SK-N-SH (cell line): ENCODE data around the gene KDM4C. TPM values are rescaled to one million over a fixed set of nuclear protein-coding genes. Genes with fewer than 3 reads are reported as not detected.

Source experiments
- CTCF ChIA-PET: fragments of 300-600, 350-600 bp; formaldehyde crosslinking; extraction: SDS; loops from one replicate; lab custom pipeline; 2021; lab: Yijun Ruan, JAX
- POLR2A ChIA-PET: fragments of 350-600 bp; sonication (Branson Sonifier 250); formaldehyde crosslinking; extraction: SDS; loops from one replicate; lab custom pipeline; 2020; ENCODE audit warnings: antibody characterized with exemption, inconsistent platforms; lab: Yijun Ruan, JAX
- DNase-seq: peaks from one replicate; pipeline ENCODE4 v3.0.0; 2012
- H2AFZ ChIP-seq: fragments of 200-600 bp; sonication (generic); 2 replicates; pipeline ENCODE4 v1.8.1; 2016; ENCODE audit warnings: antibody characterized with exemption, mild to moderate bottlenecking, low read depth
- H3F3A ChIP-seq: fragments of 200-600 bp; sonication (generic); replicated peaks from 2 replicates; pipeline ENCODE3; 2016; ENCODE audit warnings: antibody characterized with exemption, mild to moderate bottlenecking; ENCODE audit not compliant: insufficient read depth
- H3K27ac ChIP-seq, 2 experiments: fragments of 200-500 bp in 1 of 2; fragments of 200-600 bp in 1 of 2; sonication (Bioruptor generic) in 1 of 2; sonication (generic), shearing (Covaris generic) in 1 of 2; 2 replicates each; pipeline versions ENCODE4 v1.5.1 to v1.6.1; 2014 to 2016; ENCODE audit warnings: low read depth in 2 of 2, inconsistent platforms in 1 of 2, low read length in 1 of 2, mild to moderate bottlenecking in 1 of 2, mixed read lengths in 1 of 2
- H3K27me3 ChIP-seq: fragments of 200-600 bp; sonication (generic), shearing (Covaris generic); 2 replicates; pipeline ENCODE4 v1.6.1; 2016; ENCODE audit warnings: mixed run types; ENCODE audit not compliant: insufficient read depth
- H3K36me3 ChIP-seq, 2 experiments: fragments of 200-500 bp in 1 of 2; fragments of 200-600 bp in 1 of 2; sonication (Bioruptor generic) in 1 of 2; sonication (generic) in 1 of 2; replicated peaks in 1 of 2; 2 replicates each; pipeline versions ENCODE3 to v1.5.1; 2014 to 2016; ENCODE audit warnings: low read length in 1 of 2, mild to moderate bottlenecking in 1 of 2; ENCODE audit not compliant: insufficient read depth in 2 of 2, control insufficient read depth in 1 of 2
- H3K4me1 ChIP-seq, 2 experiments: fragments of 200-500 bp in 1 of 2; fragments of 200-600 bp in 1 of 2; sonication (Bioruptor generic) in 1 of 2; sonication (generic), shearing (Covaris generic) in 1 of 2; 2 replicates each; pipeline versions ENCODE4 v1.5.1 to v1.6.1; 2014 to 2016; ENCODE audit warnings: low read depth in 1 of 2, low read length in 1 of 2, mixed run types in 1 of 2; ENCODE audit not compliant: insufficient read depth in 2 of 2, control insufficient read depth in 1 of 2
- H3K4me2 ChIP-seq: fragments of 200-600 bp; sonication (generic), shearing (Covaris generic); 2 replicates; pipeline ENCODE4 v1.6.1; 2017; ENCODE audit warnings: mixed run types
- H3K4me3 ChIP-seq, 2 experiments: fragments of 200-500 bp in 1 of 2; fragments of 200-600 bp in 1 of 2; sonication (Bioruptor generic) in 1 of 2; sonication (generic), shearing (Covaris generic) in 1 of 2; 2 replicates each; pipeline versions ENCODE4 v1.5.1 to v1.8.1; 2014 to 2016; ENCODE audit warnings: low read depth in 2 of 2, inconsistent platforms in 1 of 2, low read length in 1 of 2, mild to moderate bottlenecking in 1 of 2, mixed read lengths in 1 of 2, moderate library complexity in 1 of 2
- H3K79me2 ChIP-seq: fragments of 200-600 bp; sonication (generic); 2 replicates; pipeline ENCODE4 v1.8.1; 2017; ENCODE audit warnings: mild to moderate bottlenecking; ENCODE audit not compliant: insufficient read depth
- H3K9ac ChIP-seq: fragments of 200-600 bp; sonication (generic); 2 replicates; pipeline ENCODE4 v1.6.1; 2017; ENCODE audit warnings: mixed run types
- H3K9me2 ChIP-seq: fragments of 200-600 bp; sonication (generic); 2 replicates; pipeline ENCODE4 v1.6.1; 2017; ENCODE audit warnings: mixed run types
- H3K9me3 ChIP-seq: fragments of 200-600 bp; sonication (generic); 2 replicates; pipeline ENCODE4 v1.6.1; 2017; ENCODE audit warnings: mixed run types, mild to moderate bottlenecking, moderate library complexity
- H4K20me1 ChIP-seq: fragments of 200-600 bp; sonication (generic); 2 replicates; pipeline ENCODE4 v1.6.1; 2017; ENCODE audit warnings: mild to moderate bottlenecking, mixed run types; ENCODE audit not compliant: insufficient read depth
- CHD2 ChIP-seq: fragments of 150-350 bp; IDR thresholded peaks from 2 replicates; pipeline ENCODE4 v1.6.1; 2018; ENCODE audit warnings: low read length; ENCODE audit not compliant: partially characterized antibody
- ELF1 ChIP-seq: IDR thresholded peaks from 2 replicates; pipeline ENCODE4 v1.4.0; 2012
- EZH2phosphoT487 ChIP-seq: fragments of 200-600 bp; sonication (generic); IDR thresholded peaks from 2 replicates; pipeline ENCODE4 v1.6.1; 2017; ENCODE audit warnings: low read depth, mixed run types, mild to moderate bottlenecking, antibody characterized with exemption, moderate library complexity, borderline replicate concordance
- FOSL2 ChIP-seq: IDR thresholded peaks from 2 replicates; pipeline ENCODE4 v1.4.0; 2012; ENCODE audit warnings: low read depth, mild to moderate bottlenecking, moderate library complexity, borderline replicate concordance
- GABPA ChIP-seq: IDR thresholded peaks from 2 replicates; pipeline ENCODE4 v1.4.0; 2012; ENCODE audit warnings: low read depth, mild to moderate bottlenecking
- GATA2 ChIP-seq: sonication (generic); formaldehyde crosslinking; IDR thresholded peaks from 2 replicates; pipeline ENCODE4 v1.5.0; 2020; ENCODE audit warnings: mild to moderate bottlenecking, missing genetic modification reagents
- MEF2A ChIP-seq: IDR thresholded peaks from 2 replicates; pipeline ENCODE4 v1.4.0; 2012; ENCODE audit warnings: low read depth, borderline replicate concordance
- RCOR1 ChIP-seq: fragments of 150-350 bp; IDR thresholded peaks from 2 replicates; pipeline ENCODE4 v1.6.1; 2017; ENCODE audit warnings: antibody characterized with exemption, low read length
- RXRA ChIP-seq: IDR thresholded peaks from 2 replicates; pipeline ENCODE4 v1.4.0; 2012; ENCODE audit warnings: low read depth, mild to moderate bottlenecking, borderline replicate concordance
- SMC3 ChIP-seq: IDR thresholded peaks from 2 replicates; pipeline ENCODE4 v1.6.1; 2012; ENCODE audit warnings: low read depth, low read length, improper control_type of control experiment
- TAF1 ChIP-seq: IDR thresholded peaks from 2 replicates; pipeline ENCODE4 v1.6.1; 2012; ENCODE audit warnings: low read depth, mild to moderate bottlenecking, low read length, moderate library complexity, borderline replicate concordance
- TCF12 ChIP-seq: IDR thresholded peaks from 2 replicates; pipeline ENCODE4 v1.4.0; 2012
- YY1 ChIP-seq: IDR thresholded peaks from 2 replicates; pipeline ENCODE4 v1.4.0; 2012; ENCODE audit warnings: low read depth, mild to moderate bottlenecking
- WGBS: methylation state at CpG from one replicate; pipeline ENCODE4 v1.1.6; 2017; ENCODE audit warnings: low lambda C conversion rate; 5-methylcytosine and 5-hydroxymethylcytosine counted together
- polyA plus RNA-seq, 3 experiments: library from polyadenylated mRNA; depleted of rRNA; stranded (reverse); fragments of >200 nt; gene quantifications; 2 replicates each; pipeline ENCODE4 v1.2.3, GENCODE V29; 2012
- TF ChIP-seq, protein P1 (sequence below): fragments of 150-350 bp; IDR thresholded peaks from 2 replicates; pipeline ENCODE4 v1.6.1; 2016; ENCODE audit warnings: mild to moderate bottlenecking, low read depth, low read length
- TF ChIP-seq, protein P2 (sequence below): IDR thresholded peaks from 2 replicates; pipeline ENCODE4 v1.4.0; 2012; ENCODE audit warnings: low read depth, borderline replicate concordance
- TF ChIP-seq, protein P3 (sequence below): fragments of 200-600 bp; sonication (generic); IDR thresholded peaks from 2 replicates; pipeline ENCODE4 v1.6.1; 2017; ENCODE audit warnings: antibody characterized with exemption, mild to moderate bottlenecking, moderate library complexity

Gene KDM4C
- polyA plus RNA-seq, 1 of the 3 experiments (the other 2 are of a cell fraction), result 9.4 TPM

DNA sequence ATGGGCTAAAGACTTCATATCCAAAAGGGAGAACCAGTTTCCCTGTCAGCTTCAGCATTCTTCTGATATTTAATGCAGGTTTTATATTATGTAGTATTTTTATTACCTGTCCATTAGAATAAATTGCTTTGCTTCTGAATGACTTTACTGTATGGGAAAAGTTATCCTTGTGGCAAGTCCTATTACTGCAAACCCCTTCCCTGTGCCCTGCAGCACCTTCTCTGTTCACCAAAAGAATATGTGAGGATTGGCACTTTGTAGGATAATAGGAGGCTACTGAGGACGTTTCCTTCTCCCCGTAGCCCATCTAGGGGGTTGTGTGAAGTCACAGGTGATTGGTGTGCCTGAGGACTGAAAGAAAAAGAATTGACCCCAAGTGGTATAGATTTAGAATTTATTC lies 296.1 kb downstream of the KDM4C start:
- no peak for DNase-seq
- no peak for TF ChIP-seq YY1
- no peak for TF ChIP-seq SMC3
- no peak for TF ChIP-seq EZH2phosphoT487
- TF ChIP-seq RCOR1, result no peak
- no peak for TF ChIP-seq MEF2A
- TF ChIP-seq TCF12, result no peak
- TF ChIP-seq RXRA, result no peak
- TF ChIP-seq, protein P1, sequence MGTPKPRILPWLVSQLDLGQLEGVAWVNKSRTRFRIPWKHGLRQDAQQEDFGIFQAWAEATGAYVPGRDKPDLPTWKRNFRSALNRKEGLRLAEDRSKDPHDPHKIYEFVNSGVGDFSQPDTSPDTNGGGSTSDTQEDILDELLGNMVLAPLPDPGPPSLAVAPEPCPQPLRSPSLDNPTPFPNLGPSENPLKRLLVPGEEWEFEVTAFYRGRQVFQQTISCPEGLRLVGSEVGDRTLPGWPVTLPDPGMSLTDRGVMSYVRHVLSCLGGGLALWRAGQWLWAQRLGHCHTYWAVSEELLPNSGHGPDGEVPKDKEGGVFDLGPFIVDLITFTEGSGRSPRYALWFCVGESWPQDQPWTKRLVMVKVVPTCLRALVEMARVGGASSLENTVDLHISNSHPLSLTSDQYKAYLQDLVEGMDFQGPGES, result no peak
- H2AFZ ChIP-seq, result no peak overlapping the region
- no peak overlapping the region for H3K4me3 ChIP-seq
- no peaks in the 10 kb centered on the region for H4K20me1 ChIP-seq
- no peak overlapping the region for H3K27ac ChIP-seq
- 45% methylated on average over 2 of the region's 2 CpGs for WGBS
- H3K79me2 ChIP-seq, result no peaks in the 10 kb centered on the region
- ChIA-PET POLR2A (no interaction called here), CTCF (interaction anchor here (1.1 to 3.9 kb wide), 20 partner anchors 8 to 458 kb away, joined by 3 to 24 read pairs (median 6); no protein-coding TSS in a partner anchor)
- no peaks in the 10 kb centered on the region for H3K27me3 ChIP-seq
- H3K36me3 ChIP-seq, result peaks cover 0 to 4% of the 10 kb centered on the region in 2 experiments
- H3K9ac ChIP-seq, result no peak overlapping the region
- H3F3A ChIP-seq, result no peaks in the 10 kb centered on the region
- H3K9me3 ChIP-seq, result no peaks in the 10 kb centered on the region
- no peak overlapping the region for H3K4me2 ChIP-seq
- H3K4me1 ChIP-seq, result peaks cover 7% of the 10 kb centered on the region in 2 experiments; a peak in 2 of 4 replicates
- H3K9me2 ChIP-seq, result no peaks in the 10 kb centered on the region

DNA sequence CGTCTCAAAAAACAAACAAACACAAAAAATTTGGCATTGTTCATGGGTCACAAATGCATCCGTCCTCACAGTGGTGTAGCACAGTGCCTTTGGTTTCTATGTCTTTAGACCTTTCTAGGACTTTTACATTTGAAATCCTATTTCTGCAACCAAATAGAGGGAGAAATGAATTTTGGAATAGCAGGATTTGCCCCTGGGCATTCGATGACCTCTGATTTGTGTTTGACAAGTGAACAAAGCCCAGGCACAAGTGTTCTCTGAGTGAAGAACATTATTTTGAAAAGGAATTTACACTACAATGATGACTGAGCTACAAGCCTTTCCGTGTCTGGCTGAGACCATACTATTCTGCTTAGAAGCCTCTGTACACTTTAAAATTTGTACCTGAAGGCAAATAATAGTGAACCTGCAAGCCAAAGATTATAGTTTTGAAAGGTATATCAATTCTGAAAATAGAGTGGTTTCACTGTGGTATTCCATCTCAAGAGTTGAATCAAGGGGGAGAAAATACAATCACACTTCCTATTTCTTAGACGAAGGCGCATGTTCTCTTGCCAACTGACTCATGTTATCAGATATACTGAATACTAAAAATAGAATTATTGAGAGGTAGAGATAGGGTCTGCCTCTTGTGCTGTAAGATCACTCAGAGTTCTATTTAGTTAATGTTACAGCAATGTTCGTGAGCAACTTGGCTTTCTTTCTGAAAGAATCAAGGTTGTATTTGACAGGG lies 297.6 kb downstream of the KDM4C start:
- WGBS, result 82% methylated on average over 7 of the region's 7 CpGs
- Histone ChIP-seq H3K9ac (no peak overlapping the region), H3K27me3 (no peaks in the 10 kb centered on the region), H4K20me1 (no peaks in the 10 kb centered on the region), H3K4me3 (no peak overlapping the region), H3K79me2 (no peaks in the 10 kb centered on the region), H3K4me1 (peaks cover 7% of the 10 kb centered on the region in 2 experiments; a peak in 2 of 4 replicates), H3K4me2 (0 out of 2 replicates have a peak overlapping the region, but pooled peaks have one; percentile 16), H3K27ac (no peak overlapping the region), H2AFZ (no peak overlapping the region), H3F3A (no peaks in the 10 kb centered on the region), H3K36me3 (peaks cover 0 to 4% of the 10 kb centered on the region in 2 experiments), H3K9me3 (no peaks in the 10 kb centered on the region), H3K9me2 (no peaks in the 10 kb centered on the region)
- no peak for DNase-seq
- TF ChIP-seq RCOR1 (no peak), YY1 (no peak), GABPA (no peak), TAF1 (no peak), GATA2 (CRISPR knock-in tag) (no peak), ELF1 (no peak), FOSL2 (no peak), SMC3 (no peak), CHD2 (no peak), EZH2phosphoT487 (no peak), RXRA (no peak)
- TF ChIP-seq, protein P2, sequence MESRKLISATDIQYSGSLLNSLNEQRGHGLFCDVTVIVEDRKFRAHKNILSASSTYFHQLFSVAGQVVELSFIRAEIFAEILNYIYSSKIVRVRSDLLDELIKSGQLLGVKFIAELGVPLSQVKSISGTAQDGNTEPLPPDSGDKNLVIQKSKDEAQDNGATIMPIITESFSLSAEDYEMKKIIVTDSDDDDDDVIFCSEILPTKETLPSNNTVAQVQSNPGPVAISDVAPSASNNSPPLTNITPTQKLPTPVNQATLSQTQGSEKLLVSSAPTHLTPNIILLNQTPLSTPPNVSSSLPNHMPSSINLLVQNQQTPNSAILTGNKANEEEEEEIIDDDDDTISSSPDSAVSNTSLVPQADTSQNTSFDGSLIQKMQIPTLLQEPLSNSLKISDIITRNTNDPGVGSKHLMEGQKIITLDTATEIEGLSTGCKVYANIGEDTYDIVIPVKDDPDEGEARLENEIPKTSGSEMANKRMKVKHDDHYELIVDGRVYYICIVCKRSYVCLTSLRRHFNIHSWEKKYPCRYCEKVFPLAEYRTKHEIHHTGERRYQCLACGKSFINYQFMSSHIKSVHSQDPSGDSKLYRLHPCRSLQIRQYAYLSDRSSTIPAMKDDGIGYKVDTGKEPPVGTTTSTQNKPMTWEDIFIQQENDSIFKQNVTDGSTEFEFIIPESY, result no peak
- TF ChIP-seq, protein P1, result no peak
- TF ChIP-seq, protein P3, sequence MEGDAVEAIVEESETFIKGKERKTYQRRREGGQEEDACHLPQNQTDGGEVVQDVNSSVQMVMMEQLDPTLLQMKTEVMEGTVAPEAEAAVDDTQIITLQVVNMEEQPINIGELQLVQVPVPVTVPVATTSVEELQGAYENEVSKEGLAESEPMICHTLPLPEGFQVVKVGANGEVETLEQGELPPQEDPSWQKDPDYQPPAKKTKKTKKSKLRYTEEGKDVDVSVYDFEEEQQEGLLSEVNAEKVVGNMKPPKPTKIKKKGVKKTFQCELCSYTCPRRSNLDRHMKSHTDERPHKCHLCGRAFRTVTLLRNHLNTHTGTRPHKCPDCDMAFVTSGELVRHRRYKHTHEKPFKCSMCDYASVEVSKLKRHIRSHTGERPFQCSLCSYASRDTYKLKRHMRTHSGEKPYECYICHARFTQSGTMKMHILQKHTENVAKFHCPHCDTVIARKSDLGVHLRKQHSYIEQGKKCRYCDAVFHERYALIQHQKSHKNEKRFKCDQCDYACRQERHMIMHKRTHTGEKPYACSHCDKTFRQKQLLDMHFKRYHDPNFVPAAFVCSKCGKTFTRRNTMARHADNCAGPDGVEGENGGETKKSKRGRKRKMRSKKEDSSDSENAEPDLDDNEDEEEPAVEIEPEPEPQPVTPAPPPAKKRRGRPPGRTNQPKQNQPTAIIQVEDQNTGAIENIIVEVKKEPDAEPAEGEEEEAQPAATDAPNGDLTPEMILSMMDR, result no peak
- CTCF ChIA-PET, result interaction anchor here (1.1 to 3.9 kb wide), 2 partner anchors 18 to 346 kb away, joined by 3 to 24 read pairs; no protein-coding TSS in a partner anchor
- POLR2A ChIA-PET, result no interaction called here
